PFSK-1 (cell line): ENCODE measurements around the gene LAMTOR1.

ENCODE experiments used
- POLR2AphosphoS5 ChIP-seq: IDR thresholded peaks from 2 replicates; pipeline ENCODE4 v1.6.1; 2012; ENCODE audit warnings: low read depth, mild to moderate bottlenecking, control low read depth, low read length, moderate library complexity
- TF ChIP-seq, protein P1 (sequence below), 2 experiments: IDR thresholded peaks; 2 replicates each; pipeline versions ENCODE4 v1.6.1 to v1.8.0; 2011 to 2012; ENCODE audit warnings: low read depth in 2 of 2, low read length in 2 of 2, control low read depth in 1 of 2, inconsistent platforms in 1 of 2, mild to moderate bottlenecking in 1 of 2, moderate library complexity in 1 of 2; ENCODE audit not compliant: insufficient read depth in 1 of 2

- TF ChIP-seq POLR2AphosphoS5, result no peak
- TF ChIP-seq, protein P1, sequence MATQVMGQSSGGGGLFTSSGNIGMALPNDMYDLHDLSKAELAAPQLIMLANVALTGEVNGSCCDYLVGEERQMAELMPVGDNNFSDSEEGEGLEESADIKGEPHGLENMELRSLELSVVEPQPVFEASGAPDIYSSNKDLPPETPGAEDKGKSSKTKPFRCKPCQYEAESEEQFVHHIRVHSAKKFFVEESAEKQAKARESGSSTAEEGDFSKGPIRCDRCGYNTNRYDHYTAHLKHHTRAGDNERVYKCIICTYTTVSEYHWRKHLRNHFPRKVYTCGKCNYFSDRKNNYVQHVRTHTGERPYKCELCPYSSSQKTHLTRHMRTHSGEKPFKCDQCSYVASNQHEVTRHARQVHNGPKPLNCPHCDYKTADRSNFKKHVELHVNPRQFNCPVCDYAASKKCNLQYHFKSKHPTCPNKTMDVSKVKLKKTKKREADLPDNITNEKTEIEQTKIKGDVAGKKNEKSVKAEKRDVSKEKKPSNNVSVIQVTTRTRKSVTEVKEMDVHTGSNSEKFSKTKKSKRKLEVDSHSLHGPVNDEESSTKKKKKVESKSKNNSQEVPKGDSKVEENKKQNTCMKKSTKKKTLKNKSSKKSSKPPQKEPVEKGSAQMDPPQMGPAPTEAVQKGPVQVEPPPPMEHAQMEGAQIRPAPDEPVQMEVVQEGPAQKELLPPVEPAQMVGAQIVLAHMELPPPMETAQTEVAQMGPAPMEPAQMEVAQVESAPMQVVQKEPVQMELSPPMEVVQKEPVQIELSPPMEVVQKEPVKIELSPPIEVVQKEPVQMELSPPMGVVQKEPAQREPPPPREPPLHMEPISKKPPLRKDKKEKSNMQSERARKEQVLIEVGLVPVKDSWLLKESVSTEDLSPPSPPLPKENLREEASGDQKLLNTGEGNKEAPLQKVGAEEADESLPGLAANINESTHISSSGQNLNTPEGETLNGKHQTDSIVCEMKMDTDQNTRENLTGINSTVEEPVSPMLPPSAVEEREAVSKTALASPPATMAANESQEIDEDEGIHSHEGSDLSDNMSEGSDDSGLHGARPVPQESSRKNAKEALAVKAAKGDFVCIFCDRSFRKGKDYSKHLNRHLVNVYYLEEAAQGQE (IDR thresholded peaks at IDR 0.05; ENCODE audit: insufficient read depth in 1 of 2, low read depth in 2 of 2, low read length in 2 of 2), result no peak
These were observed 20.9 kb upstream of the LAMTOR1 start for GRCh38 chr11:72124046-72124445.
